ENCODE results near the gene NCAN. TPM values are rescaled to one million over a fixed set of nuclear protein-coding genes. Genes with fewer than 3 reads are reported as not detected.

The NCAN gene
- polyA plus RNA-seq, 1 donor from 2014 or later: 52.1 TPM

- no peak overlapping the region for H3K4me3 ChIP-seq (ENCODE audit: low read length)
- H3K27me3 ChIP-seq (ENCODE audit: insufficient read depth, low read depth, low read length): peaks cover 11% of the 10 kb centered on the region
- no peak overlapping the region for H3K27ac ChIP-seq (ENCODE audit: low read length)
- H2AFZ ChIP-seq (ENCODE audit: low read depth, low read length): no peak overlapping the region
- no peaks in the 10 kb centered on the region for H3K9me2 ChIP-seq (ENCODE audit: insufficient read depth, low read length)
- no peaks in the 10 kb centered on the region for H4K20me1 ChIP-seq (ENCODE audit: insufficient read depth)
- H3K36me3 ChIP-seq (ENCODE audit: insufficient read depth, low read length): no peaks in the 10 kb centered on the region
- H3K9me3 ChIP-seq (ENCODE audit: low read length): no peaks in the 10 kb centered on the region
- TF ChIP-seq REST (IDR thresholded peaks at IDR 0.05; ENCODE audit: borderline replicate concordance) (no peak), SMC3 (conservative IDR thresholded peaks at IDR 0.05; ENCODE audit: poor library complexity) (no peak), RAD21 (conservative IDR thresholded peaks at IDR 0.05) (no peak), TAF1 (IDR thresholded peaks at IDR 0.05; ENCODE audit: low read depth) (no peak), POLR2AphosphoS5 (IDR thresholded peaks at IDR 0.05) (no peak), CTCF (IDR thresholded peaks at IDR 0.05; ENCODE audit: poor library complexity, severe bottlenecking) (no peak), EZH2 (IDR thresholded peaks at IDR 0.05; ENCODE audit: borderline replicate concordance, insufficient read depth, low read length, poor library complexity, severe bottlenecking) (no peak), MXI1 (conservative IDR thresholded peaks at IDR 0.05; ENCODE audit: poor library complexity, severe bottlenecking) (no peak), EP300 (conservative IDR thresholded peaks at IDR 0.05; ENCODE audit: poor library complexity, severe bottlenecking) (no peak)
- no peaks in the 10 kb centered on the region for H3F3A ChIP-seq (ENCODE audit: insufficient read depth, low read length, poor library complexity, severe bottlenecking)
- no peaks in the 10 kb centered on the region for H3K79me2 ChIP-seq (replicated peaks; ENCODE audit: insufficient read depth, low read length)
- no peak overlapping the region for H3K4me2 ChIP-seq (ENCODE audit: low read length)
- no peak overlapping the region for H3K9ac ChIP-seq (ENCODE audit: low read length)
These were observed 46.4 kb upstream of the NCAN start for GRCh38 chr19:19165396-19165795.

GRCh38 chr19:19167612-19168011 is 44.1 kb upstream of the NCAN start:
- Histone ChIP-seq H3K27ac (ENCODE audit: low read length) (no peak overlapping the region), H3K9me3 (ENCODE audit: low read length) (no peaks in the 10 kb centered on the region), H3K79me2 (replicated peaks; ENCODE audit: insufficient read depth, low read length) (no peaks in the 10 kb centered on the region), H2AFZ (ENCODE audit: low read depth, low read length) (no peak overlapping the region), H3K27me3 (ENCODE audit: insufficient read depth, low read depth, low read length) (peaks cover 14% of the 10 kb centered on the region), H3K9me2 (ENCODE audit: insufficient read depth, low read length) (no peaks in the 10 kb centered on the region), H4K20me1 (ENCODE audit: insufficient read depth) (no peaks in the 10 kb centered on the region), H3K4me3 (ENCODE audit: low read length) (no peak overlapping the region), H3K4me2 (ENCODE audit: low read length) (no peak overlapping the region), H3F3A (ENCODE audit: insufficient read depth, low read length, poor library complexity, severe bottlenecking) (no peaks in the 10 kb centered on the region), H3K36me3 (ENCODE audit: insufficient read depth, low read length) (no peaks in the 10 kb centered on the region), H3K9ac (ENCODE audit: low read length) (no peak overlapping the region)
- TF ChIP-seq POLR2AphosphoS5 (IDR thresholded peaks at IDR 0.05) (no peak), RAD21 (conservative IDR thresholded peaks at IDR 0.05) (no peak), CTCF (IDR thresholded peaks at IDR 0.05; ENCODE audit: poor library complexity, severe bottlenecking) (no peak), EP300 (conservative IDR thresholded peaks at IDR 0.05; ENCODE audit: poor library complexity, severe bottlenecking) (no peak), MXI1 (conservative IDR thresholded peaks at IDR 0.05; ENCODE audit: poor library complexity, severe bottlenecking) (no peak), TAF1 (IDR thresholded peaks at IDR 0.05; ENCODE audit: low read depth) (no peak), SMC3 (conservative IDR thresholded peaks at IDR 0.05; ENCODE audit: poor library complexity) (no peak), REST (IDR thresholded peaks at IDR 0.05; ENCODE audit: borderline replicate concordance) (no peak), EZH2 (IDR thresholded peaks at IDR 0.05; ENCODE audit: borderline replicate concordance, insufficient read depth, low read length, poor library complexity, severe bottlenecking) (no peak)

Measured in neural cell (in vitro differentiated cells).